GM23338 (cell line): ENCODE measurements around the gene GOLGA2.

Experiments
- CTCF ChIP-seq, 2 experiments: fragments of 200-600 bp in 1 of 2; sonication (generic) in 1 of 2; conservative IDR thresholded peaks; 2 replicates each; pipeline versions ENCODE4 v1.5.1 to v1.6.1; 2016 to 2017; ENCODE audit warnings: antibody characterized with exemption in 2 of 2, low read depth in 2 of 2, mild to moderate bottlenecking in 2 of 2, moderate library complexity in 1 of 2
- EZH2 ChIP-seq: fragments of 200-600 bp; sonication (generic); IDR thresholded peaks from one replicate; pipeline ENCODE4 v1.8.0; 2017; ENCODE audit warnings: antibody characterized with exemption, mild to moderate bottlenecking, low read depth; ENCODE audit not compliant: unreplicated experiment
- EZH2phosphoT487 ChIP-seq: fragments of 200-600 bp; sonication (generic); IDR thresholded peaks from one replicate; pipeline ENCODE4 v1.8.1; 2018; ENCODE audit warnings: antibody characterized with exemption; ENCODE audit not compliant: unreplicated experiment
- JUNB ChIP-seq: IDR thresholded peaks from one replicate; pipeline ENCODE4 v1.6.1; 2016; ENCODE audit warnings: antibody characterized with exemption; ENCODE audit not compliant: unreplicated experiment
- POLR2AphosphoS5 ChIP-seq: IDR thresholded peaks from 2 replicates; pipeline ENCODE4 v1.6.1; 2016; ENCODE audit warnings: antibody characterized with exemption, low read depth
- REST ChIP-seq: IDR thresholded peaks from one replicate; pipeline ENCODE4 v1.6.1; 2018; ENCODE audit warnings: antibody characterized with exemption; ENCODE audit not compliant: unreplicated experiment

- TF ChIP-seq POLR2AphosphoS5 = no peak
- TF ChIP-seq EZH2phosphoT487 = no peak
- TF ChIP-seq CTCF (conservative IDR thresholded peaks at IDR 0.05; ENCODE audit: low read depth in 2 of 2) = no peak
- no peak for TF ChIP-seq EZH2
- no peak for TF ChIP-seq REST
- no peak for TF ChIP-seq JUNB
Observed at GRCh38 chr9:128251732-128252100, 24.1 kb downstream of the GOLGA2 start.
